Ovary (tissue), 9 donors: ENCODE measurements around the gene NCAPD2. TPM values are rescaled to one million over a fixed set of nuclear protein-coding genes. Genes with fewer than 3 reads are reported as not detected.

Source experiments
- DNase-seq, 5 donors: peaks; one replicate each; pipeline ENCODE4 v3.0.0-alpha.2; 2019 to 2020
- H3K27ac ChIP-seq, 2 donors: fragments of 200-600 bp; one replicate each; pipeline versions ENCODE4 v1.5.1 to v1.8.0; 2019 to 2022
- H3K27me3 ChIP-seq: fragments of 200-600 bp; one replicate; pipeline ENCODE4 v1.8.0; 2022
- H3K36me3 ChIP-seq: fragments of 200-600 bp; sonication (generic); one replicate; pipeline ENCODE4 v1.5.1; 2019
- H3K4me1 ChIP-seq: one replicate; pipeline ENCODE4 v1.8.1; 2013; ENCODE audit warnings: mild to moderate bottlenecking, moderate library complexity; ENCODE audit not compliant: insufficient read depth
- H3K4me3 ChIP-seq: fragments of 200-600 bp; sonication (generic); one replicate; pipeline ENCODE4 v1.5.1; 2017
- H3K9me3 ChIP-seq, 2 donors: fragments of 200-600 bp in 1 of 2; sonication (generic) in 1 of 2; one replicate each; pipeline versions ENCODE4 v1.5.1 to v1.8.1; 2013 to 2019; ENCODE audit warnings: mild to moderate bottlenecking in 1 of 2, moderate library complexity in 1 of 2
- CTCF ChIP-seq, 3 donors: fragments of 450-650 bp in 2 of 3; fragments of 200-600 bp in 1 of 3; IDR thresholded peaks; one replicate each; pipeline versions ENCODE4 v1.5.1 to v1.8.0; 2016 to 2022; ENCODE audit warnings: antibody characterized with exemption in 3 of 3, mild to moderate bottlenecking in 1 of 3
- EP300 ChIP-seq: sonication (generic); formaldehyde crosslinking; IDR thresholded peaks from one replicate; pipeline ENCODE4 v1.6.1; 2017; ENCODE audit warnings: antibody characterized with exemption
- POLR2A ChIP-seq: fragments of 450-650 bp; IDR thresholded peaks from one replicate; pipeline ENCODE4 v1.6.1; 2017; ENCODE audit warnings: antibody characterized with exemption, mild to moderate bottlenecking, moderate library complexity
- WGBS, 3 donors: extraction: QIAGEN DNeasy Blood & Tissue Kit in 1 of 3; methylation state at CpG; one replicate each; pipeline versions ENCODE4 v1.1.5 to v1.1.7; 2013 to 2017; 5-methylcytosine and 5-hydroxymethylcytosine counted together
- intact Hi-C, 4 donors: fragments of 100-400 bp; cut with DNase I; formaldehyde crosslinking; loops; one replicate each; pipeline versions ENCODE4 v1.11.0 to v1.15.1; 2022 to 2023
- polyA plus RNA-seq, 2 donors: library from polyadenylated mRNA; stranded (reverse); fragments of 200-250 nt in 1 of 2; fragments of 350-450 nt in 1 of 2; fragmentation: Illumina TruSeq in 1 of 2; extraction: RNeasy Lipid Tissue Mini Kit (QIAGEN cat#74804) in 1 of 2; gene quantifications; one replicate each; pipeline ENCODE4 v1.2.3, GENCODE V29; 2013 to 2014
- total RNA-seq, 7 donors: library from RNA; depleted of rRNA in 2 of 7; stranded (reverse); fragments of >200 nt in 2 of 7; fragmentation: NEBNext Ultra II Directional in 3 of 7; extraction: Animal tissue kit (Norgen Biotek cat#: 25700) in 3 of 7; gene quantifications; one replicate each; pipeline versions ENCODE4 v1.1.0 to v1.2.4, GENCODE V29; 2016 to 2023
- donor health status: DM: no; HTN: no; CAD: no; lungs with moderate emphysema.
- donor health status: DM: no; HTN: no; CAD: no.
- donor health status: Bipolar disorder and iron deficiency.
- donor health status: DM: yes; HTN: yes; CAD: no.
- donor health status: DM: no; HTN: no; CAD: no.
- donor health status: DM: yes; HTN: yes; CAD: no.

NCAPD2 gene
- total and polyA plus RNA-seq, 9 donors, result 8.8 to 19.5 (median 16.4) TPM

- Histone ChIP-seq H3K27me3 (no peaks in the 10 kb centered on the region), H3K36me3 (no peaks in the 10 kb centered on the region), H3K4me1 (peaks cover 3% of the 10 kb centered on the region), H3K9me3 (no peaks in the 10 kb centered on the region), H3K27ac (no peak overlapping the region), H3K4me3 (no peak overlapping the region)
- no peak for DNase-seq
- intact Hi-C loops, result no loop called here
- WGBS, 3 donors, result 81 to 84% (median 83%) methylated on average over 10 of the region's 10 CpGs
- no peak for TF ChIP-seq CTCF (IDR thresholded peaks at IDR 0.05)
- no peak for TF ChIP-seq POLR2A
- no peak for TF ChIP-seq EP300
These were observed 52.1 kb downstream of the NCAPD2 start for GRCh38 chr12:6546016-6546415.

- TF ChIP-seq EP300 (no peak), CTCF (IDR thresholded peaks at IDR 0.05) (no peak), POLR2A (no peak)
- no peak overlapping the region for H3K4me3 ChIP-seq
- H3K9me3 ChIP-seq, result no peaks in the 10 kb centered on the region
- no peak for DNase-seq
- H3K4me1 ChIP-seq, result peaks cover 14% of the 10 kb centered on the region
- H3K27me3 ChIP-seq, result no peaks in the 10 kb centered on the region
- H3K36me3 ChIP-seq, result no peaks in the 10 kb centered on the region
- WGBS, 3 donors, result 42 to 51% (median 49%) methylated on average over 1 of the region's 1 CpG
- intact Hi-C loops, result no loop called here
- no peak overlapping the region for H3K27ac ChIP-seq
These were observed 53.7 kb downstream of the NCAPD2 start for GRCh38 chr12:6547566-6547965.

GRCh38 chr12:6547987-6548386, 54.1 kb downstream of the NCAPD2 start:
- Histone ChIP-seq H3K4me1 (peaks cover 16% of the 10 kb centered on the region), H3K9me3 (no peaks in the 10 kb centered on the region), H3K36me3 (no peaks in the 10 kb centered on the region), H3K27me3 (no peaks in the 10 kb centered on the region), H3K4me3 (peak overlapping the region; percentile 2), H3K27ac (no peak overlapping the region)
- TF ChIP-seq EP300 (no peak), CTCF (IDR thresholded peaks at IDR 0.05) (no peak), POLR2A (no peak)
- WGBS, 3 donors, result 31 to 48% (median 31%) methylated on average over 9 of the region's 9 CpGs
- intact Hi-C loops, result no loop called here
- DNase-seq, result peak in 4 of 5 donors; percentile 40 to 68 (median 60)

- no peaks in the 10 kb centered on the region for H3K36me3 ChIP-seq
- DNase-seq, result peak in 1 of 5 donors; percentile 25
- peaks cover 21% of the 10 kb centered on the region for H3K4me1 ChIP-seq
- TF ChIP-seq EP300, result no peak
- no peak for TF ChIP-seq CTCF (IDR thresholded peaks at IDR 0.05)
- no peak for TF ChIP-seq POLR2A
- no peak overlapping the region for H3K27ac ChIP-seq
- no peaks in the 10 kb centered on the region for H3K27me3 ChIP-seq
- peak overlapping the region; percentile 2 for H3K4me3 ChIP-seq
- WGBS, 3 donors, result 61 to 68% (median 66%) methylated on average over 25 to 26 of the region's 26 CpGs
- no peaks in the 10 kb centered on the region for H3K9me3 ChIP-seq
- intact Hi-C loops, result no loop called here
These were observed 54.7 kb downstream of the NCAPD2 start for GRCh38 chr12:6548556-6548955.
